Heart left ventricle (tissue), 16 donors: Measurements from ENCODE around the gene OR52I2. TPM values are rescaled to one million over a fixed set of nuclear protein-coding genes. Genes with fewer than 3 reads are reported as not detected.
A peak's percentile ranks its signal among the peaks of the same experiment; 100 is the strongest.

Experiments used
- ATAC-seq, 4 donors: fragments of 200-7000 bp; cut with Tn5 transposase; one replicate each; pipeline ENCODE4 v1.9.1; 2020 to 2022; ENCODE audit warnings: moderate library complexity in 4 of 4, mild to moderate bottlenecking in 3 of 4, moderate number of reproducible peaks in 1 of 4
- DNase-seq, 5 donors: peaks; one replicate each; pipeline ENCODE4 v3.0.0-alpha.2; 2020
- H3K27ac ChIP-seq, 12 donors: fragments of 200-600 bp; sonication (generic) in 4 of 12; one replicate each; pipeline versions ENCODE4 v1.5.0 to v1.8.0; 2016 to 2022; ENCODE audit warnings: mild to moderate bottlenecking in 2 of 12
- H3K27me3 ChIP-seq, 9 donors: fragments of 200-600 bp; sonication (generic) in 2 of 9; one replicate each; pipeline versions ENCODE4 v1.5.1 to v1.8.0; 2016 to 2022; ENCODE audit warnings: mild to moderate bottlenecking in 3 of 9
- H3K36me3 ChIP-seq, 9 donors: fragments of 200-600 bp; sonication (generic) in 2 of 9; one replicate each; pipeline versions ENCODE4 v1.5.0 to v1.8.0; 2018 to 2022; ENCODE audit warnings: mild to moderate bottlenecking in 2 of 9
- H3K4me1 ChIP-seq, 12 donors: fragments of 200-600 bp; sonication (generic) in 4 of 12; one replicate each; pipeline versions ENCODE4 v1.5.0 to v1.8.0; 2016 to 2022; ENCODE audit warnings: mild to moderate bottlenecking in 3 of 12
- H3K4me3 ChIP-seq, 12 donors: fragments of 200-600 bp; sonication (generic) in 4 of 12; one replicate each; pipeline versions ENCODE4 v1.5.0 to v1.8.0; 2017 to 2022; ENCODE audit warnings: mild to moderate bottlenecking in 9 of 12, moderate library complexity in 4 of 12
- H3K9me3 ChIP-seq, 12 donors: fragments of 200-600 bp; sonication (generic) in 4 of 12; one replicate each; pipeline versions ENCODE4 v1.5.0 to v1.8.0; 2016 to 2022; ENCODE audit warnings: mild to moderate bottlenecking in 1 of 12
- POLR2A ChIP-seq, 2 donors: fragments of 450-650 bp; IDR thresholded peaks; one replicate each; pipeline ENCODE4 v1.6.1; 2017; ENCODE audit warnings: antibody characterized with exemption in 2 of 2, mild to moderate bottlenecking in 2 of 2, moderate library complexity in 2 of 2
- WGBS, 4 donors: extraction: QIAGEN DNeasy Blood & Tissue Kit in 2 of 4; methylation state at CpG; one replicate each; pipeline versions ENCODE4 v1.1.5 to v1.1.7; 2013 to 2018; 5-methylcytosine and 5-hydroxymethylcytosine counted together
- intact Hi-C, 10 donors: fragments of 100-400 bp; cut with DNase I; formaldehyde crosslinking; loops; one replicate each; pipeline versions ENCODE4 v1.11.1 to v1.14.2; 2022
- polyA plus RNA-seq, 2 donors: library from polyadenylated mRNA; stranded (reverse); fragments of 200-250 nt; gene quantifications; one replicate each; pipeline ENCODE4 v1.2.3, GENCODE V29; 2013
- total RNA-seq, 9 donors: library from RNA; depleted of rRNA in 2 of 9; stranded (reverse); fragments of >200 nt in 2 of 9; fragmentation: NEBNext Ultra II Directional in 3 of 9; extraction: Animal tissue kit (Norgen Biotek cat#: 25700) in 3 of 9; gene quantifications; one replicate each; pipeline versions ENCODE4 v1.1.0 to v1.2.4, GENCODE V29; 2016 to 2023
- TF ChIP-seq, protein P1 (sequence below), 12 donors: fragments of 200-600 bp; sonication (generic) in 4 of 12; IDR thresholded peaks; one replicate each; pipeline versions ENCODE4 v1.5.0 to v1.8.0; 2018 to 2022; ENCODE audit warnings: antibody characterized with exemption in 12 of 12, mild to moderate bottlenecking in 5 of 12
- donor health status: ischemic (EF 13 %, LVEDD 7.1; RV severe dilation, severe dysfunction).
- donor health status: healthy with polysubstance abuse.
- donor health status: DM: no; HTN: yes; CAD: no.
- donor health status: DM: no; HTN: no; CAD: no.
- donor health status: ischemic (EF 25% LVEDD 6.9; RV normal size, moderate dysfunction).
- donor health status: ischemic (EF 25% LVEDD 5.7; RV mildly dilated, moderate dysfunction).
- donor health status: healthy.
- donor health status: DM: yes; HTN: yes; CAD: no.
- donor health status: ischemic (EF 35%, LVEDD 5.7; RV mildly dilated, moderate dysfunction).
- donor health status: nonischemic (EF 11% LVEDD 7.7; RV severe dilation, severe dysfunction).
- donor health status: DM: yes; HTN: yes; CAD: no.
- donor health status: PGD.
- donor health status: ischemic (EF 29% LVEDD 5.4; RV normal size, mild dysfunction).
- donor health status: nonischemic (EF 23%, LVEDD 6.1; RV moderate dilation, normal function).

OR52I2 gene
- total and polyA plus RNA-seq, 11 donors, result not detected

DNA sequence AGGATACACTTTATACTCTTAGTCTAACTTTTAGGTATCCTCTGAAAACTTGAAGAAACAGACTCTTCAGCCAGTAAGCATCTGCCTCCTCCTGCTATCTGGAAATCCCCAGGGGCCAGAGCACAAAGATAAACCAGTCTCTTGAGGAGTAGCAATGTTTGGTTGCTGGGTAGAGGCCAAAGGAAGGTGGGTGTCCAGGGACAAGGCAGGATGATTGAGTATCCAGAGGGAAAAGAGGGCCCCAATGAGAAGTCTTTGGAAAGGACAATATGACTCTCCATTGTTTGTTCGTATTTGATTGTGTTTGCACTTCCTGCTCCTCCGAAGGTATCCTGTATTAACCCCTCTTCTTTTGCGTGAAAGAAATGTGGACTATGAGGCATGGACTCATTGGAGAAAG is 7.5 kb downstream of the OR52I2 start:
- intact Hi-C loops, result no loop called here
- DNase-seq (no peak), ATAC-seq (peak in 1 of 4 donors; percentile 56)
- Histone ChIP-seq H3K27me3 (peaks cover 0 to 17% (median 0%) of the 10 kb centered on the region in 9 donors), H3K9me3 (no peaks in the 10 kb centered on the region), H3K4me1 (no peaks in the 10 kb centered on the region), H3K4me3 (no peak overlapping the region), H3K27ac (no peak overlapping the region), H3K36me3 (no peaks in the 10 kb centered on the region)
- WGBS, 4 donors, result 47 to 66% (median 54%) methylated on average over 3 of the region's 3 CpGs
- no peak for TF ChIP-seq POLR2A (IDR thresholded peaks at IDR 0.05)
- TF ChIP-seq, protein P1, sequence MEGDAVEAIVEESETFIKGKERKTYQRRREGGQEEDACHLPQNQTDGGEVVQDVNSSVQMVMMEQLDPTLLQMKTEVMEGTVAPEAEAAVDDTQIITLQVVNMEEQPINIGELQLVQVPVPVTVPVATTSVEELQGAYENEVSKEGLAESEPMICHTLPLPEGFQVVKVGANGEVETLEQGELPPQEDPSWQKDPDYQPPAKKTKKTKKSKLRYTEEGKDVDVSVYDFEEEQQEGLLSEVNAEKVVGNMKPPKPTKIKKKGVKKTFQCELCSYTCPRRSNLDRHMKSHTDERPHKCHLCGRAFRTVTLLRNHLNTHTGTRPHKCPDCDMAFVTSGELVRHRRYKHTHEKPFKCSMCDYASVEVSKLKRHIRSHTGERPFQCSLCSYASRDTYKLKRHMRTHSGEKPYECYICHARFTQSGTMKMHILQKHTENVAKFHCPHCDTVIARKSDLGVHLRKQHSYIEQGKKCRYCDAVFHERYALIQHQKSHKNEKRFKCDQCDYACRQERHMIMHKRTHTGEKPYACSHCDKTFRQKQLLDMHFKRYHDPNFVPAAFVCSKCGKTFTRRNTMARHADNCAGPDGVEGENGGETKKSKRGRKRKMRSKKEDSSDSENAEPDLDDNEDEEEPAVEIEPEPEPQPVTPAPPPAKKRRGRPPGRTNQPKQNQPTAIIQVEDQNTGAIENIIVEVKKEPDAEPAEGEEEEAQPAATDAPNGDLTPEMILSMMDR (IDR thresholded peaks at IDR 0.05), result no peak

DNA sequence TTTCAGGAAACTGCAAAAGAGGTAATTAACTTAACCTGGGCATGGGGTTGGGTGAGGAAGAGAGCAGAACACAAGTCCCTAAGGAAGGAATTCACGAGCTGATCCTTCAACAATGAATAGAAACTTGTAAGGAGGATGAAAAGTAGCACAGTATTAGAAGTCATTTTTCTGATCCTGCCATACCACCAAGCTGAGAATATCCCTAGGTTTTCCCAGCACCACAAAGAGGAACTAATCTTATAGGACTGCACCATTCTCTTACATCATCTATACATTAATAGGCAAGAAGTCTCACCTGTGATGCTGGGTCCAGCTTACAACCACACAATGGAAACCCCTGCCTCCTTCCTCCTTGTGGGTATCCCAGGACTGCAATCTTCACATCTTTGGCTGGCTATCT is 12.2 kb downstream of the OR52I2 start, which contains the start of gene OR52I1:
Gene OR52I1 (plus strand): TSS at position 301 of the 400 bp plus-strand sequence. CDS start 0 bp downstream, at position 301.
- ATAC-seq, result no peak
- 75 to 83% (median 83%) methylated on average over 1 of the region's 1 CpG for WGBS, 4 donors
- no peak for TF ChIP-seq POLR2A (IDR thresholded peaks at IDR 0.05)
- TF ChIP-seq, protein P1 (IDR thresholded peaks at IDR 0.05), result no peak
- Histone ChIP-seq H3K36me3 (peaks cover 0 to 30% (median 10%) of the 10 kb centered on the region in 9 donors), H3K27ac (no peak within 1 kb of the TSS), H3K9me3 (no peaks in the 10 kb centered on the region), H3K27me3 (no peaks in the 10 kb centered on the region), H3K4me3 (no peak within 1 kb of the TSS), H3K4me1 (no peaks in the 10 kb centered on the region)
- intact Hi-C loops, result no loop called here
- no peak for DNase-seq

DNA sequence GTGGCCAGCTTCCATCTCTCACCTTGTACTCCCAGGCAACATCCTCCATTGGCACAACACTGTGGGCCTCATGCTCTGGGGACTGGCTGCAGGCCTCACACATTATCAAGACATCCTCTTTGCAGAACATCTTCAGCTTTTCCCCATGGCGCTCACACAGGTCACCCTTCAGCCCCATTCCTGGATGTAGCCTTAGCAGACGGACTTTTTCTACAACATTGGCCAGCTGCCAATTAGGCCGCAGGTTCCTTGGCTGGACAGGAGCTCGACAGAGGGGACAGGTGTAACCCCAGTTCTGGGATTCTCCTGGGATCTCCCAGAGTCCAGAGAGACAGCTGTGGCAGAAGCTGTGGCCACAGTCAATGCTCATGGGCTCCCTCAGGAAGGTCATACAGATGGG is 23.5 kb downstream of the OR52I2 start:
- Histone ChIP-seq H3K27me3 (no peaks in the 10 kb centered on the region), H3K9me3 (no peaks in the 10 kb centered on the region), H3K27ac (no peak overlapping the region), H3K36me3 (peaks cover 0 to 53% (median 51%) of the 10 kb centered on the region in 9 donors), H3K4me3 (no peak overlapping the region), H3K4me1 (peaks cover 0 to 27% (median 14%) of the 10 kb centered on the region in 12 donors)
- DNase-seq, result no peak
- 86 to 94% (median 89%) methylated on average over 4 of the region's 4 CpGs for WGBS, 4 donors
- no peak for ATAC-seq
- intact Hi-C loops, result loop anchor here in 1 of 10 donors (5.0 kb wide), 1 partner anchor 418 kb away; no protein-coding TSS in a partner anchor
- TF ChIP-seq POLR2A (IDR thresholded peaks at IDR 0.05), result no peak
- TF ChIP-seq, protein P1 (IDR thresholded peaks at IDR 0.05), result no peak

DNA sequence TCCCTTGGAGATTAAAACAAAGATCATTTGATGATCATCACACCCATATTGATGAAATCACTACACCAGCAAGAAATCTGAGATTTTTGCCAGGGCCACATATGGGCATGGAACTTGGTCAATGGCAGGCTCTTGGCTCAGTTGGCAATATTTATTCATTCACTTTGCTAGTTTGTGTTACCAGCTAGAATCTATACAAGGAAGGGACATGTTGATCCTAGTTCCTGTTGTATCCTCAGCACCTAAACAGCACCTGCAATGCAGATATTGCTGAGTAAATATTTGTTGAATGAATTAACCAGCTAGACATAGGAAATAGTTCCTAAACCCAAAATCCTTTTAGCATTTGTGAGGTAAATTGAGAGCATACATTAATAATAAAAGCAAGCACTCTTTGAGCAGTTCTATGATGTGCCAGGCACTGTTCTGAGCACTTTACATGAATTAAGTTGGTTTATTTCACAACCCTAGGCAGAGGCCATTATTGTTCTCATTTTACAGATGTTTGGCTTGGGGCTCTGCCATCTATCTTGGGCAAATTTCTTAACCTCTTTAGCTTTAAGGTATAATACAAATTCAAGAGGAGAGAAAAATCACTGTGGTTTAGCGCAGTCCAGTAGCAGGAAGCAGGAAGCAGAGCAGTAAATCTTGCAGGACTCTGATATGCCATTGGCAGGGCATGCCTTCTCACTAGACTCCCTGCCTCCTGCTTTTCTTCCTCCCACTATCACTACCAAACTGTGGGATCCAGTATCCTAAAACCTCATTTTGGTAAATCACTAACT is 24.9 kb downstream of the OR52I2 start:
- Histone ChIP-seq H3K4me1 (peaks cover 0 to 35% (median 17%) of the 10 kb centered on the region in 12 donors), H3K9me3 (no peaks in the 10 kb centered on the region), H3K27ac (peak overlapping the region in 6 of 12 donors; percentile 15 to 97 (median 92)), H3K27me3 (no peaks in the 10 kb centered on the region), H3K36me3 (peaks cover 0 to 40% (median 37%) of the 10 kb centered on the region in 9 donors), H3K4me3 (peak overlapping the region in 8 of 12 donors; percentile 67 to 91 (median 80))
- TF ChIP-seq POLR2A (IDR thresholded peaks at IDR 0.05), result no peak
- TF ChIP-seq, protein P1 (IDR thresholded peaks at IDR 0.05), result no peak
- intact Hi-C loops, result loop anchor here in 1 of 10 donors (5.0 kb wide), 1 partner anchor 419 kb away; no protein-coding TSS in a partner anchor
- DNase-seq (no peak), ATAC-seq (no peak)
- 75 to 80% (median 75%) methylated on average over 1 of the region's 1 CpG for WGBS, 4 donors
